Measurements from ENCODE around the gene TCF4. TPM values are rescaled to one million over a fixed set of nuclear protein-coding genes. Genes with fewer than 3 reads are reported as not detected.

Gene TCF4
- total RNA-seq, 1 experiment from 2014 or later = 0.42 TPM

- Histone ChIP-seq H3K9ac (ENCODE audit: low read length) (no peak overlapping the region), H3K27me3 (ENCODE audit: insufficient read depth, low read length) (no peaks in the 10 kb centered on the region), H4K20me1 (ENCODE audit: insufficient read depth) (no peaks in the 10 kb centered on the region), H3K4me2 (ENCODE audit: low read length) (no peak overlapping the region), H3K4me1 (ENCODE audit: control insufficient read depth in 1 of 2, insufficient read depth in 2 of 2, low read length in 2 of 2) (no peaks in the 10 kb centered on the region), H2AFZ (ENCODE audit: low read depth, low read length, poor library complexity, severe bottlenecking) (no peak overlapping the region), H3K27ac (ENCODE audit: low read depth, low read length) (no peak overlapping the region), H3K9me3 (ENCODE audit: control insufficient read depth in 1 of 2, insufficient read depth in 1 of 2, low read depth in 1 of 2, low read length in 2 of 2) (no peaks in the 10 kb centered on the region; a peak in 1 of 4 replicates), H3K9me2 (ENCODE audit: insufficient read depth) (no peaks in the 10 kb centered on the region), H3K79me2 (ENCODE audit: insufficient read depth, low read length) (no peaks in the 10 kb centered on the region), H3K36me3 (ENCODE audit: control insufficient read depth in 1 of 2, insufficient read depth in 2 of 2, low read length in 2 of 2) (no peaks in the 10 kb centered on the region), H3K4me3 (replicated peaks in 1 of 2; ENCODE audit: low read depth in 1 of 2, low read length in 2 of 2) (no peak overlapping the region)
- DNase-seq (ENCODE audit: low read depth, low spot score) (no peak), ATAC-seq (no peak)
- ChIA-PET POLR2A (no interaction called here), RAD21 (ENCODE audit: low non-redundant PET in 1 of 2, low total read pairs in 2 of 2, uncharacterized antibody in 2 of 2, unreplicated experiment in 2 of 2) (no interaction called here), CTCF (no interaction called here)
- TF ChIP-seq EZH2 (IDR thresholded peaks at IDR 0.05) (no peak), SP1 (IDR thresholded peaks at IDR 0.05; ENCODE audit: low read depth) (no peak), ELF1 (IDR thresholded peaks at IDR 0.05; ENCODE audit: borderline replicate concordance, low read depth) (no peak), TCF7L2 (IDR thresholded peaks at IDR 0.05; ENCODE audit: borderline replicate concordance, extremely low read depth, insufficient read depth, insufficient read length) (no peak), POLR2AphosphoS5 (IDR thresholded peaks at IDR 0.05; ENCODE audit: low read depth, low read length) (no peak)
- TF ChIP-seq, protein P1, sequence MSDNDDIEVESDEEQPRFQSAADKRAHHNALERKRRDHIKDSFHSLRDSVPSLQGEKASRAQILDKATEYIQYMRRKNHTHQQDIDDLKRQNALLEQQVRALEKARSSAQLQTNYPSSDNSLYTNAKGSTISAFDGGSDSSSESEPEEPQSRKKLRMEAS (IDR thresholded peaks at IDR 0.05) = no peak
- no TSS peak for BruUV-seq (replicated peaks)
- intact Hi-C loops (cut with micrococcal nuclease) = loop anchor here (5.0 kb wide), 1 partner anchor 187 kb away; no protein-coding TSS in a partner anchor
Measured at GRCh38 chr18:55419132-55419946, 168.7 kb downstream of the TCF4 start.

DNA sequence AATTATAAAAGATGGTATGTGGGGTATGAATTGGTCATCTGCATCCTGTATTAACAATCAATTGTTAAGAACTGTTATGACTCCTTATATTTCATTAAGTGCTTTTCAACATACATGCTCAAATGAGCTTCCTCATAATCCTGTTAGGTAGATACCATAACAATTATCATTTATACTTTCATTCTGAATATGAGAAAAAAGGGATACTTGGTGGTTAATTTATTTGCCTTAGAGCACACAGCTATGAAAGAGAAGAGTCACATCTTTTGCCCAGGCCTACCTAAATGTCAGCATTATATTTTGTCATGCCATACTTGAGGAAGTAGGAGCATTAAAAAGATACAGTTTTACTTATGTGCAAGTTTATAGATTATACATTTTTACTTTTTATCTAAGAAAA lies 169.6 kb downstream of the TCF4 start:
- intact Hi-C loops (cut with micrococcal nuclease) = loop anchor here (5.0 kb wide), 1 partner anchor 186 kb away; no protein-coding TSS in a partner anchor
- TF ChIP-seq CTCF (IDR thresholded peaks at IDR 0.05 in 2 of 3, conservative IDR thresholded peaks at IDR 0.05 in 1 of 3; ENCODE audit: borderline replicate concordance in 1 of 3, insufficient read depth in 1 of 3, low read depth in 2 of 3, low read length in 2 of 3) (no peak), CEBPB (IDR thresholded peaks at IDR 0.05; ENCODE audit: low read depth) (no peak), REST (IDR thresholded peaks at IDR 0.05; ENCODE audit: low read depth) (no peak), ZBTB33 (IDR thresholded peaks at IDR 0.05; ENCODE audit: extremely low read depth, insufficient replicate concordance, low read length) (no peak), FOSL1 (IDR thresholded peaks at IDR 0.05; ENCODE audit: low read depth) (no peak)

More for the DNA sequence above, 169.6 kb downstream of the TCF4 start:
- no peak for ATAC-seq
- H3K9me2 ChIP-seq (ENCODE audit: insufficient read depth) = no peaks in the 10 kb centered on the region
- H2AFZ ChIP-seq (ENCODE audit: low read depth, low read length, poor library complexity, severe bottlenecking) = no peak overlapping the region
- ChIA-PET POLR2A (no interaction called here), CTCF (no interaction called here), RAD21 (ENCODE audit: low non-redundant PET in 1 of 2, low total read pairs in 2 of 2, uncharacterized antibody in 2 of 2, unreplicated experiment in 2 of 2) (no interaction called here)
- BruUV-seq (replicated peaks) = no TSS peak
- H3K27ac ChIP-seq (ENCODE audit: low read depth, low read length) = no peak overlapping the region
- no peaks in the 10 kb centered on the region; a peak in 1 of 4 replicates for H3K9me3 ChIP-seq (ENCODE audit: control insufficient read depth in 1 of 2, insufficient read depth in 1 of 2, low read depth in 1 of 2, low read length in 2 of 2)
- no peak for DNase-seq (ENCODE audit: low read depth, low spot score)
- no peaks in the 10 kb centered on the region for H3K36me3 ChIP-seq (ENCODE audit: control insufficient read depth in 1 of 2, insufficient read depth in 2 of 2, low read length in 2 of 2)
- H3K4me2 ChIP-seq (ENCODE audit: low read length) = no peak overlapping the region
- H3K4me1 ChIP-seq (ENCODE audit: control insufficient read depth in 1 of 2, insufficient read depth in 2 of 2, low read length in 2 of 2) = no peaks in the 10 kb centered on the region
- H3K27me3 ChIP-seq (ENCODE audit: insufficient read depth, low read length) = no peaks in the 10 kb centered on the region
- no peaks in the 10 kb centered on the region for H4K20me1 ChIP-seq (ENCODE audit: insufficient read depth)
- H3K79me2 ChIP-seq (ENCODE audit: insufficient read depth, low read length) = no peaks in the 10 kb centered on the region
- no peak overlapping the region for H3K4me3 ChIP-seq (replicated peaks in 1 of 2; ENCODE audit: low read depth in 1 of 2, low read length in 2 of 2)
- H3K9ac ChIP-seq (ENCODE audit: low read length) = no peak overlapping the region
